ENCODE measurements around the gene ZNF329. TPM values are rescaled to one million over a fixed set of nuclear protein-coding genes. Genes with fewer than 3 reads are reported as not detected.
A peak's percentile ranks its signal among the peaks of the same experiment; 100 is the strongest.
"Not testable (repeated sequence)": the region's sequence is repeated elsewhere in the genome, so short reads cannot be mapped to it uniquely, and the experiment has no call there.

The ZNF329 gene
- total and polyA plus RNA-seq, 9 donors: 9.8 to 19.0 (median 12.5) TPM

DNA sequence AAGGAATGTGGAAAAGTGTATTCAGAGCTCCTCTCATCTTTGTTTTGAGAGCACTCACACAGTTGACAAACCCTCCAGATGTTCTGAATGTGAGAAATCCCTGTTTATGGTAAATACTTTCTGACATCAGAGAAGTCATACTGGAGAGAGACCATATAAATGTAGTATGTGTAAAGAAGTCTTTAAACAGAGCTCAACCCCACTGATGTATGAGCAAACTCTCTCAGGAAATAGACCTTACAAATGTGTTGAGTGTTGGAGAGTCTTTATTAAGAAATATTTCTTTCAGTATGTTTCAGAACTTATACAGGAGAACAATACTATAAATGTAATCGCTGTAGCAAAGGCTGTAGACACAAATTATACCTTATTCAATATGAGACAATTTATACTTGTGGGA is 15.7 kb upstream of the ZNF329 start:
- Histone ChIP-seq H3K9me3 (replicated peaks; ENCODE audit: control insufficient read depth, low read depth, low read length) (peaks cover 59% of the 10 kb centered on the region), H3K27ac (ENCODE audit: low read length) (no peak overlapping the region), H3K36me3 (ENCODE audit: control insufficient read depth, insufficient read depth, low read length) (no peaks in the 10 kb centered on the region), H3K4me3 (ENCODE audit: low read length) (no peak overlapping the region), H3K4me1 (ENCODE audit: control insufficient read depth, insufficient read depth, low read length) (no peaks in the 10 kb centered on the region), H3K27me3 (ENCODE audit: control insufficient read depth, insufficient read depth, low read length) (no peaks in the 10 kb centered on the region)
- DNase-seq: no peak
- WGBS (ENCODE audit: insufficient coverage): no CpG with 5 or more reads among the region's 1 CpG

- WGBS (ENCODE audit: insufficient coverage): 90% methylated on average over 47 of the region's 53 CpGs
- H3K36me3 ChIP-seq (ENCODE audit: control insufficient read depth, insufficient read depth, low read length): no peaks in the 10 kb centered on the region
- no peaks in the 10 kb centered on the region for H3K27me3 ChIP-seq (ENCODE audit: control insufficient read depth, insufficient read depth, low read length)
- H3K9me3 ChIP-seq (replicated peaks; ENCODE audit: control insufficient read depth, low read depth, low read length): peaks cover 11% of the 10 kb centered on the region
- H3K27ac ChIP-seq (ENCODE audit: low read length): no peak overlapping the region
- H3K4me3 ChIP-seq (ENCODE audit: low read length): no peak overlapping the region
- no peak for DNase-seq
- peaks cover 15% of the 10 kb centered on the region for H3K4me1 ChIP-seq (ENCODE audit: control insufficient read depth, insufficient read depth, low read length)
These were observed 6.6 kb upstream of the ZNF329 start for GRCh38 chr19:58157045-58157728.

DNA sequence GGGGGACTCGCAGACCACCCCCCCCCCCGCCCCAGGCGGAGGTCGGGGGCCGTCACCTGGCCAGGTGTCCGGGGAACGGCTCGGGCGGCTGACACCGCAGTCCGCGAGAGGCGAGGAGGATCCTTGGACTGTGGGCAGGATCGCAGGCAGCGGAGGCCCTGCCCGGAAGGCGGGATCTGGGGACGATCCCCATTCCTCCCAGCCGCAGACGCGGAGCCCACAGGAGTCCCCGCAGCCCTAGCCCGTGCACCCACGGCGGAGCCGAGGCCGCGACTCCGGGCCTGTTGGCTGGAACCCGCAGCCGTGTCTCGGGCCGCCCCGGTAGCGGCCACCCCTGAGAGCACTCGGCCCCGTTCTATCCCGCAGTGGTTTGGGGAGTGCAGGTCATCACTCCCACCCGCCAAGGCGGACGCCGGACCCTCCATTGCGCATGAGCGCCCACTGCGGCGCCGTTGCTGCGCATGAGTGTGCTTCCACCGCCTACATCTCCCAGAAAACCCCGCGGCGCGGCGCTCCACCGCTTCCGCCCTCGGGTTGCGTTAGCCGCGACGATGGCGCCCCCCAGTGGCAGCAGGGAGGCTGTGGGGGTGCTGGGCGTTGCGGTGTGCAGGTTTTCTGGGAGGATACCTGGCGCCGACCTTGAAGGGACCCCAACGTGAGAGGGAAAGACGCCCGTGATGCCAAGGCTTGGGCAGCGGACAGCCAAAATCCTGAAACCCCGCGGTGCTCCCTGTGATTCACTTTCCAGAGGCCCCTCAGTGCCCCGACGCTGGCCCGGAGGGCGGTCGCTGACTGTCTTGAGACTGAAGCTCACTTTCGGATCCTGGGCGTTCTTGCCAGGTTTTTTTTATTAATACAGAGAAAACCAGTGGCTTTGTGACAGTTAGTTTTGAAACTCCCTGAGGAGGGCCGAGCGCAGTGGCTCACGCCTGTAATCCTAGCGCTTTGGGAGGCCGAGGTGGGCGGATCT is 4.4 kb upstream of the ZNF329 start:
- Histone ChIP-seq H3K4me3 (ENCODE audit: low read length) (peak overlapping the region; percentile 93), H3K9me3 (replicated peaks; ENCODE audit: control insufficient read depth, low read depth, low read length) (peaks cover under 1% of the 10 kb centered on the region), H3K27me3 (ENCODE audit: control insufficient read depth, insufficient read depth, low read length) (no peaks in the 10 kb centered on the region), H3K36me3 (ENCODE audit: control insufficient read depth, insufficient read depth, low read length) (no peaks in the 10 kb centered on the region), H3K4me1 (ENCODE audit: control insufficient read depth, insufficient read depth, low read length) (peaks cover 22% of the 10 kb centered on the region), H3K27ac (ENCODE audit: low read length) (peak overlapping the region; percentile 97)
- WGBS (ENCODE audit: insufficient coverage): 1% methylated on average over 70 of the region's 85 CpGs
- DNase-seq: peak; percentile 98

GRCh38 chr19:58154287-58154678 is 3.7 kb upstream of the ZNF329 start:
- peak; percentile 73 for DNase-seq
- Histone ChIP-seq H3K27me3 (ENCODE audit: control insufficient read depth, insufficient read depth, low read length) (no peaks in the 10 kb centered on the region), H3K36me3 (ENCODE audit: control insufficient read depth, insufficient read depth, low read length) (no peaks in the 10 kb centered on the region), H3K9me3 (replicated peaks; ENCODE audit: control insufficient read depth, low read depth, low read length) (no peaks in the 10 kb centered on the region), H3K27ac (ENCODE audit: low read length) (peak overlapping the region; percentile 97), H3K4me3 (ENCODE audit: low read length) (peak overlapping the region; percentile 93), H3K4me1 (ENCODE audit: control insufficient read depth, insufficient read depth, low read length) (peaks cover 23% of the 10 kb centered on the region)
- 4% methylated on average over 8 of the region's 12 CpGs for WGBS (ENCODE audit: insufficient coverage)

GRCh38 chr19:58153386-58153785 is 2.8 kb upstream of the ZNF329 start:
- H3K36me3 ChIP-seq (ENCODE audit: control insufficient read depth, insufficient read depth, low read length): no peaks in the 10 kb centered on the region
- 90% methylated on average over 2 of the region's 2 CpGs for WGBS (ENCODE audit: insufficient coverage)
- H3K4me3 ChIP-seq (ENCODE audit: low read length): no peak overlapping the region
- H3K4me1 ChIP-seq (ENCODE audit: control insufficient read depth, insufficient read depth, low read length): peaks cover 23% of the 10 kb centered on the region
- no peak for DNase-seq
- H3K27ac ChIP-seq (ENCODE audit: low read length): no peak overlapping the region
- H3K27me3 ChIP-seq (ENCODE audit: control insufficient read depth, insufficient read depth, low read length): no peaks in the 10 kb centered on the region
- peaks cover 5% of the 10 kb centered on the region for H3K9me3 ChIP-seq (replicated peaks; ENCODE audit: control insufficient read depth, low read depth, low read length)

GRCh38 chr19:58147475-58147874 is 3.1 kb downstream of the ZNF329 start:
- DNase-seq; H3K27ac ChIP-seq (ENCODE audit: low read length); H3K4me1 ChIP-seq (ENCODE audit: control insufficient read depth, insufficient read depth, low read length); H3K36me3 ChIP-seq (ENCODE audit: control insufficient read depth, insufficient read depth, low read length); H3K4me3 ChIP-seq (ENCODE audit: low read length); H3K27me3 ChIP-seq (ENCODE audit: control insufficient read depth, insufficient read depth, low read length): not testable (repeated sequence)
- WGBS (ENCODE audit: insufficient coverage): 90% methylated on average over 9 of the region's 28 CpGs
- H3K9me3 ChIP-seq (replicated peaks; ENCODE audit: control insufficient read depth, low read depth, low read length): peaks cover 36% of the 10 kb centered on the region

- Histone ChIP-seq H3K4me3 (ENCODE audit: low read length) (no peak overlapping the region), H3K9me3 (replicated peaks; ENCODE audit: control insufficient read depth, low read depth, low read length) (peaks cover 49% of the 10 kb centered on the region), H3K36me3 (ENCODE audit: control insufficient read depth, insufficient read depth, low read length) (peaks cover 22% of the 10 kb centered on the region), H3K4me1 (ENCODE audit: control insufficient read depth, insufficient read depth, low read length) (peaks cover 5% of the 10 kb centered on the region), H3K27ac (ENCODE audit: low read length) (no peak overlapping the region), H3K27me3 (ENCODE audit: control insufficient read depth, insufficient read depth, low read length) (no peaks in the 10 kb centered on the region)
- no peak for DNase-seq
- WGBS (ENCODE audit: insufficient coverage): 100% methylated on average over 1 of the region's 3 CpGs
These were observed 4.7 kb downstream of the ZNF329 start for GRCh38 chr19:58145849-58146248.

DNA sequence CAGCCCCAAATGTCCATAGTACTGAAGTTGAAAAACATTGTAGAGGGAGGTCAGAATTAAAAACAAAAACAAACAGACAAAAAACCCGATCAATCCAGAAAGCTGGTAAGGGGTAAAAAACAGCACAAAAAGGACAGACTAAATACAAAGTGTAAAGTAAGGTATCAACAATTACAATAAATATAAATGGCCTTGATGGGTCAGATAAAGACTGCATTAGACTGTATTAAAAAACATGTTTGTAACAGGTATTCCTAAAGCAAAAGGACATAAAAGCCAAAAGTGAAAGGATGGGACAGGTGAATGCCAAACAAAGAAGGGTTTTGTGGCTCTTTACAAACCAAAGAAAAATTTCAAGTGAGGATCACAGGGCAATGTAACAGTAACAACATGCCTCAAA is 16.3 kb downstream of the ZNF329 start:
- Histone ChIP-seq H3K27ac (ENCODE audit: low read length) (no peak overlapping the region), H3K4me3 (ENCODE audit: low read length) (no peak overlapping the region), H3K9me3 (replicated peaks; ENCODE audit: control insufficient read depth, low read depth, low read length) (peaks cover 78% of the 10 kb centered on the region), H3K4me1 (ENCODE audit: control insufficient read depth, insufficient read depth, low read length) (no peaks in the 10 kb centered on the region), H3K36me3 (ENCODE audit: control insufficient read depth, insufficient read depth, low read length) (peaks cover 62% of the 10 kb centered on the region), H3K27me3 (ENCODE audit: control insufficient read depth, insufficient read depth, low read length) (no peaks in the 10 kb centered on the region)
- DNase-seq: no peak
- WGBS (ENCODE audit: insufficient coverage): no CpG with 5 or more reads among the region's 1 CpG

DNA sequence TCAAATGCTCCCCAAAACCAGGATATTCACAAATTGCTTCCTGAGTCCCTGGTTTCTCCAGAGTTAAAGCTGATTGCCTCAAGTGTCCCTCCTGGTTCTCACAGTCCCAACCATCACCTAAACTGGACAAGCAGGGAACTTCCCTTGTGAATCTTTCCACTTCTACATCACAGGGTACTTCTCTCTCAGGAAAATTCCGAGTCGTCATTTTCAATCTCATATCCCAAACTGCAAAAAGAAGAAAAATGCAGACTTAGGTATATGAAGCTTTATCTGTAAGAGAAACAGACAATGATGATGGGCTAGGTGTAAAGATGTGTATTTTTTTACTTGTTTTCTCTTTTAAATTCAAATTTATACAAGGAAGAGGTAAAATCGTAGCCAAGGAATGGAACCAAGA is 21.3 kb downstream of the ZNF329 start:
- H3K9me3 ChIP-seq (replicated peaks; ENCODE audit: control insufficient read depth, low read depth, low read length): peaks cover 87% of the 10 kb centered on the region
- H3K4me3 ChIP-seq (ENCODE audit: low read length): no peak overlapping the region
- no peaks in the 10 kb centered on the region for H3K4me1 ChIP-seq (ENCODE audit: control insufficient read depth, insufficient read depth, low read length)
- peaks cover 53% of the 10 kb centered on the region for H3K36me3 ChIP-seq (ENCODE audit: control insufficient read depth, insufficient read depth, low read length)
- H3K27ac ChIP-seq (ENCODE audit: low read length): no peak overlapping the region
- DNase-seq: no peak
- no CpG with 5 or more reads among the region's 3 CpGs for WGBS (ENCODE audit: insufficient coverage)
- H3K27me3 ChIP-seq (ENCODE audit: control insufficient read depth, insufficient read depth, low read length): no peaks in the 10 kb centered on the region

- Histone ChIP-seq H3K4me1 (ENCODE audit: control insufficient read depth, insufficient read depth, low read length) (no peaks in the 10 kb centered on the region), H3K27me3 (ENCODE audit: control insufficient read depth, insufficient read depth, low read length) (no peaks in the 10 kb centered on the region), H3K4me3 (ENCODE audit: low read length) (no peak overlapping the region), H3K27ac (ENCODE audit: low read length) (no peak overlapping the region), H3K36me3 (ENCODE audit: control insufficient read depth, insufficient read depth, low read length) (peaks cover 44% of the 10 kb centered on the region), H3K9me3 (replicated peaks; ENCODE audit: control insufficient read depth, low read depth, low read length) (peaks cover 87% of the 10 kb centered on the region)
- no CpG with 5 or more reads among the region's 12 CpGs for WGBS (ENCODE audit: insufficient coverage)
- DNase-seq: no peak
These were observed 22.4 kb downstream of the ZNF329 start for GRCh38 chr19:58128041-58128685.
